GM19043 (cell line): Measurements from ENCODE around the gene PIP4K2C.

ENCODE experiments used
- ATAC-seq: cut with Tn5 transposase; IDR thresholded peaks from one replicate; pipeline ENCODE4 v1.9.1; 2021; ENCODE audit warnings: low read depth; ENCODE audit not compliant: unreplicated experiment

Gene PIP4K2C

DNA sequence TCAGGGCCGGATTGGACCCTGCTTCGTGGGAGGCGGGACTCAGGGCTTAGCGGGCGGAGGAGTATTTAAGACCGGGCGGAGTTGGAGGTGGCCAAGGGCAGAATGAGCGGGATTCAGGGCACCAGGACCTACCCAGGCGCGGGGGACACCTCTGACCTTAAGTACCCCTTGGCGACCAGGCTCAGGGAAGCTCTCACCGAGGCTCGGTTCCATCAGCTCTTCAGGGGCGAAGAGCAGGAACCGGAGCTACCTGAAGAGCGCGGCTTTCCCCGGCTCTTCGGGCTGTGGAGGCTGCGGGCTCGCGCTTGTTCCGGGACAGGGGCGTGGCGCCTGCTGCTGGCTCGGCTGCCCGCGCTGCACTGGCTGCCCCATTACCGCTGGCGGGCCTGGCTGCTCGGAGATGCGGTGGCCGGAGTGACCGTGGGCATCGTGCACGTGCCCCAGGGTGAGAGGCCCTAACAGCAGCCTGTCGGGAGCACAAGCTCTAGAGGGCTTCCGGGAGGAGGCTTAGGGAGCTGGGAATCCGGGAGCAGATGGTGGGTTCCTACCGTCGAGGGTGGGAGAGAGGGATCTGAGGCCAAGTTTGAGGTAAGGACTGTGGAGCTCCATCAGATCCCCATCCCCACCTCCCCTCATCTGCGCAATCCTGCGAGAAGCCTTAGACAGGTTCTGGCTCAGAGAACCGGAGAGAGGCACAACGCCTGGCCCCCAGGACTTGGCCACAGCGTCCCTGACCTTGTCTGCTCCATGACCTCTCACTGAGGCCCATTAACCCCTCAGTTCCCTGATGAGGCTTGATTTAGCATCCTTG lies 28.6 kb downstream of the PIP4K2C start:
- no peak for ATAC-seq

DNA sequence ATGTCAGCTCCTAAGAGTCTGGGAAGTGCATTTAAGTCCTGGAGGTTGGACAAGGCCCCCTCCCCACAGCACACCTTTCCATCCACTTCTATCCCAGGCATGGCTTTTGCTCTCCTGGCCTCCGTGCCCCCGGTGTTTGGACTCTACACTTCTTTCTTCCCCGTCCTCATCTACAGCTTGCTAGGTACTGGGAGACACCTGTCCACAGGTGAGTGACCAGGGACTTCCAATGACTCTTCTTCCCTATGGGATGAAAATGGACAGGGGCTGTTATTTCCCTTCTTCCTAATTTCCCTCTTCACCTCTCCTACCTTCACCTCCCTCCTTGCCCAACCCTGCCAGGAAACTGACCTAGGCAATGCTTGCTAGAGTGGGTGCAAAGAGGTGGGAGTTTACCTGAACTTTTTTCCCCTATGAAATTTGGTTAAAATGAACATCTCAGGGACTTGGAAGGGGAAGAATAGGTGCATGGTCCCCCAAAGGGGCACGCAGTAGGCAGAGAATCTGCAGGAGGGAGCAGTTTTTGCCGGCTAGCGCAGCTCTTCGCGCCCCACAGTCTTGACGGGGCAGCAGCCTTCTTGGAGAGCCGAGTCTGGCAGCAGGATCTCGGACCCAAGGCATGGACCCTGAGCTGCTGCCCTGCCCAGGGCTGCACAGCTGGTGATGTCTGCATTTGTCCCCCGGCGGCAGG lies 29.4 kb downstream of the PIP4K2C start:
- ATAC-seq: no peak

DNA sequence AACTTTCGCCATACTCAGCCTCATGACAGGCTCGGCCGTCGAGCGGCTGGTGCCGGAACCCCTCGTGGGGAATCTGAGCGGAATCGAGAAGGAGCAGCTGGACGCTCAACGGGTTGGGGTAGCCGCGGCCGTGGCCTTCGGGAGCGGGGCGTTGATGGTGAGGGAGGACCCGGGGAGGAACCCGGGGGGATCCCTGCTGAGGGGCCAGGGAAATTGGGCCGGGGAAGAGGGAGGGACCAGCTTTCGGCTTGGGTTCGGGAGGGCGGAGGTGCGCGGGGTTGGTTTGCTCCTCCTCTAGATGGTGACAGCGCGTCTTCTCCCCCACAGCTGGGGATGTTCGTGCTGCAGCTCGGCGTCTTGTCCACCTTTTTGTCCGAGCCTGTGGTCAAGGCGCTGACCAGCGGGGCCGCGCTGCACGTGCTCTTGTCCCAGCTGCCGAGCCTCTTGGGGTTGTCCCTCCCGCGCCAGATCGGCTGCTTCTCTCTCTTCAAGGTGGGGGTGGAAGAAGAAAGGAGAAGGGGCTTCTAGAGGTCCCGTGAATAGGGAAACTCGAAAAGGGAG lies 30.0 kb downstream of the PIP4K2C start:
- ATAC-seq: no peak

DNA sequence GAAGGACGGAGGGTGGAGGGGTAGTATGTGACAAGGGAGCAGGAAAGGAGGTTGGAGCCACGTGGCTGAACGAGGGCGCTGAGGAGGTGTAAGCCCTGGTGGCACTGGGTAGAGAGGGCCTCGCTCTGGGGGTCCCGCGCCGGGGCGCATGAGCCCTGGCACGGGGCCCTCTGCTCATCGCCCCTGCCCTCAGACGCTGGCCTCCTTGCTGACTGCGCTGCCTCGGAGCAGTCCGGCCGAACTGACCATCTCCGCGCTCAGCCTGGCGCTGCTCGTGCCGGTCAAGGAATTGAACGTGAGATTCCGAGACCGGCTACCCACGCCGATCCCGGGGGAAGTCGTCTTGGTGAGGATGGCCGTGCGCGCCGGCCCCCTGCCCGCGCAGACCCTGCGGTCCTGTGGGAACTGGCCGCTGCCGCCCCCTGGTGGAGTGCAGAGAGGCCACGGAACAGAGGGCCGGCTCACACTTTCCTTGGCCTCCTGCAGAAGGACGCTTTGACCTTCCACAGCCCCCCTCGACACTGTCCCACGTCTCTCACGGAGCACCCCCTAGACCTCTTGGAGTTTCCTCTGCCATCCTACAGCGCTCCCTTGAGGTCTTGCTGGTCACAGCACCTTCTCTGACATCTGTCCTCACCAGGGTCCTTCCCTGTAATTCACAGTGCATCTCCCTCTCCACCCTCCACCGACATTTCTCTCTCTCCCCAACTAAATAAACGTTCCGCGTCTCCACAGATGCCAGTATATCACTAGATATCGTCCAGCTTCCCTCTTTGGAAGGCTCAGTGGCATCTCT lies 30.7 kb downstream of the PIP4K2C start:
- ATAC-seq: peak; percentile 62

DNA sequence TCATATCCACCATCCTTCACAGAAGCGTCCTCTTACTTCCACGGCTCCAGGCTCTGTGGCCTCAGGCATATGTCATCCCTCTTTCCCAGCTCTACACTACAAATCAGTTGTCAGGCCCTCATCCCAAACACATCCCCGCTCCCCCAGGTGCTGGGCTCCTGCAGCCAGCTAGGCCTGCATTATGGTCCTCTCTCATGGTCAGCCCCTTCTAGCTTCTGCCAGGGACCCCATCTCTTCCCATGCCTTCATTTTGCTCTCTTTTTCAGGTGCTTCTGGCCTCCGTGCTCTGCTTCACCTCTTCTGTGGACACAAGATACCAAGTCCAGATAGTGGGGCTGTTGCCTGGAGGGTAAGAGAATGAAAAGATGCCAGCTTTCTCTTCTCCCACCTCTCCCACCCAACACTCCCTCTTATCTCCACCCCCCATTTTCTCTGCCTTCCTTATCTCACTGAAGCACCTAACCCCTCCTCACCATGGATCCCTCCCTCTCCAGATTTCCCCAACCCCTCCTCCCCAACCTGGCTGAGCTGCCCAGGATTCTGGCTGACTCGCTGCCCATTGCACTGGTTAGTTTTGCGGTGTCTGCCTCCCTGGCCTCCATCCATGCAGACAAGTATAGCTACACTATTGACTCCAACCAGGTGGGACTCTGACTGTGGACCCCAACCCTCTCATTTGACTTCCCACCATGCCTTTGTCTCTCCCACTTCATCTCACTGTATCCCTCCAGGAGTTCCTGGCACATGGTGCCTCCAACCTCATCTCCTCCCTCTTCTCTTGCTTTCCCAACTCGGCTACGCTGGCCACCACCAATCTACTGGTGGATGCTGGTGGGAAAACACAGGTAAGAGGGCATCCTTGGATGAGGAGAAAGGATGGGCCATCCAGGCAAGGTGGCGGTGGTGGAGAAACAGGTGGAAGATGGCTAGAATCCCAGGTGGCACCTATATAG lies 31.6 kb downstream of the PIP4K2C start:
- ATAC-seq: no peak

DNA sequence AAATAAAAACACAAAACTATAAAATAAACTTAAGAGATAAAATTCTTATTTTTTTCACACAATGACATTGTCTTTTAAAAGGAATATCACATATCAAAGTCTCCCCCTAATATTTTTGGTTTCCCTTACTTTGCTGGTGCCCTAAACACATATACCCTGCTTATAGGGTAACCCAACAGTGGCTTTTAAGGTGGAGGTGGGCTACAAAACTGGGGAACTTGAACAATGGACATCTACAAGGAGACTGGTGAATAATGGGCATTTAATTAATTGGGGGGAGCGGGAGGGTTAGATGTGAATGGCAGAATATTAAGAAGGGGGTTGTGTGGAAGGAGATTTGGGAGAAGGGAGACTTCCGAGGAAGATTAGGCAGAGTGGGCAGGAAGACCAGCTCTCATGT lies 32.4 kb downstream of the PIP4K2C start:
- ATAC-seq: no peak

DNA sequence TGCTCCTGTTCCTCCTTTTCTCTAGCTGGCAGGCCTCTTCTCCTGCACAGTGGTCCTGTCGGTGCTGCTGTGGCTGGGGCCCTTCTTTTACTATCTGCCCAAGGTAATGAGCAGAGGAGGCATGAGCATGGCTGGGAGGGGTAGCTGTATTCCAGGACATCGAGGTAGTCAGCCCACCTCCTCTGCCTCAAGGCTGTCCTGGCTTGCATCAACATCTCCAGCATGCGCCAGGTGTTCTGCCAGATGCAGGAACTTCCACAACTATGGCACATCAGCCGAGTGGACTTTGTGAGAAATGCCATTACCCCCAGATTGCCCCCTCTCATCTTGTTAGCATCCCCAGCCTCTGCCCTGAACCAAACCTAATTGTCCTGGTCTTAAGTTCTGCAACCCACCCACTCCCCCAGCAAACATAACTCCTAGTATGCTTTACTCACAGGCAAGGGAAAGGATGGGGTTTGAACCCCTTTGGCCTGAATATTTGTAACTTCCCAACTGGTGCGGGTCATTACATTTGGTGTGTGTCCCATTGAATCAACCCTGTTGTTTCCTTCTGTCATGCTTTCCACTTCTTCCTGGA lies 32.9 kb downstream of the PIP4K2C start:
- ATAC-seq: no peak

DNA sequence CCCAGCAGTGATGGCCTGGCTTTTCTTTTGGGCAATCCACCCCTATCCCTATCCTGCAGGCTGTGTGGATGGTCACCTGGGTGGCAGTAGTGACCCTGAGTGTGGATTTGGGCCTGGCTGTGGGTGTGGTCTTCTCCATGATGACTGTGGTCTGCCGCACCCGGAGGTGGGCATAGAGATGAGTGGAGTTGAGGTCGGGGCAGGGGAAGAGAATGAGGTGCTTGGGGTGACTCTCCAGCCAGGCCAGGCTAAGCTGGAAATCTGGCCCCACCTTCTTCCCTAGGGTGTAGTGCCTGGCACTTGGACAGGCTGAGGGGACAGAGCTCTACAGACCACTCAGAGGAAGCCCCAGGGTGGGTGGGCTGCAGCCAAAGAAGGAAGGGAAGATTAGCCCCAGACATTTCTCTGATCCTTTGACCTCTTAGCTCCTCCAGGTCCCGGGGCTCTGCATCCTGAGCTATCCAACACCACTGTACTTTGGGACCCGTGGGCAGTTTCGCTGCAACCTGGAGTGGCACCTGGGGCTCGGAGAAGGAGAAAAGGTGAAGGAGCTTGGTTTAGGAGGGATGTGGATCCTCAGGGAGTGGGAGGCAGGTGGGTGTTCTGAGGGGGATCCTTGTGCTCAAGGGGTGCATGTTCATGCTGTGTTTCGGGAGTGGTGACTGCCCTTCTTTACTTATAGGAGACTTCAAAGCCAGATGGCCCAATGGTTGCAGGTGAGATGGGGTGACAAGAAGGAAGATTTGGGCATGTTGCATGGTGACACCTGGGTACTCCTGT lies 33.6 kb downstream of the PIP4K2C start:
- ATAC-seq: no peak

DNA sequence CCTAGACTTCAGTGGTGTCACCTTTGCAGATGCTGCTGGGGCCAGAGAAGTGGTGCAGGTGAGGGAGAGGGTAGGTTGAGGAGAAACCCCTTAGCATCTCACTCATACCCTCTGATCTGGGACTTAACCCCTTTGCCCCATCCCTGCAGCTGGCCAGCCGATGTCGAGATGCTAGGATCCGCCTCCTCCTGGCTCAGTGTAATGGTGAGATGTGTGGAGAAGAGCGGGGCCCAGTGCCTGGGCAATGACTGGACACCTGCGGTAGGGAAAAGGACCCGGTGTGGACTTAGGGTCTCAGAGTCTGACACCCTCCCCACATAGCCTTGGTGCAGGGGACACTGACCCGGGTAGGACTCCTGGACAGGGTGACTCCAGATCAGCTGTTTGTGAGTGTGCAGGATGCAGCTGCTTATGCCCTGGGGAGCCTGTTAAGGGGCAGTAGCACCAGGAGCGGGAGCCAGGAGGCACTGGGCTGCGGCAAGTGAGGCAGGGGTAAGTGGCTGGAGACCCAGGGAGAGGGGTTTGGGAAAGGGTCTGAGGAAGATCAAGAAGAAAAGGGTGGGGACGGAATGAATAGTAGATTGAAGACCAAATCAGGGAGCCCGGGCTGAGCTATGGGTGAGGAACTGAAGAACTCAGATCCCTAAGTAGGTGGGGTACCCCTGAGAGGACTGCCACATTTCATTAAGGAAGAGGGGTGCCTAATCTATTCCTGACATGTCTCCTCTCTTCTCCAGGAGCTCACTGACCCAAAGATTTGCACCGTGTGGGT lies 34.5 kb downstream of the PIP4K2C start:
- ATAC-seq: no peak

DNA sequence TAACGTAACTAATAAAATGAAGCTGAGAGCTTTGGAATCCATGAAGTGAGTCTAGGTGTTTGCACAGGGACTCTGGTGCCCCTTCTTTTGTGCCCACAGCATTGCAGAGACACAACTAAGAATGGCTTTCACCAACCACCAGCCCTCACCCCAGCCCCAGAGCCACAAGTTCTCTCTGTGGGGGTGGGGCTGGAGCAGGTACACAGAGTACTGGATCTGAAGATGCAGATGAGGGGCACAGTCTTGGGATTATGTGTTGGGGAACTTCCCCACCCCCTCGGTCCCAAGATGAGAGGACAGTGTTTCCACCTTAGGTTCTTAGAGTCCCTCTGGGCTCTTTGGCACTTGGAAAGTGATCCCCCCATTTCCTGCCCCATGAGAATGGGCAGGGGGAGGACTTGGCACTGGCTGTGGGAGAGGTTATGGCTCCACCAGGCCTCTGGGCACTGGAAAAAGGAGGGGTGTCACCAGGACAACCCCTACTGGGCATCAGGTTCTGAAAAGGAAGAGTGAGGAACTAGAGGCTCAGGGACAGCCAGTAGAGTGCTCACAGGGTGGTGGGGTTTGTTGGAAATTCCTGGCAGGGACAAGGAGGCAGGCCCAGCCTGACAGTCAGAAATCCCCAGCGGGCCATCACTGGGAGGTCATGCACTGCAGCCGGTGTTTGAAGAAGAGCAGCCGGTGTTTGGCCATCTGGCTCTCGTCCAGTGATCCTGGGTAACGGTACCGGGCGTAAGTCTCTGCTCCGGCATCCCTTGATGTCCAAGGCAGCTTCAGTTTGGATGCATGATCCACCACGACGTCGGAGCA lies 35.3 kb downstream of the PIP4K2C start:
- no peak for ATAC-seq

DNA sequence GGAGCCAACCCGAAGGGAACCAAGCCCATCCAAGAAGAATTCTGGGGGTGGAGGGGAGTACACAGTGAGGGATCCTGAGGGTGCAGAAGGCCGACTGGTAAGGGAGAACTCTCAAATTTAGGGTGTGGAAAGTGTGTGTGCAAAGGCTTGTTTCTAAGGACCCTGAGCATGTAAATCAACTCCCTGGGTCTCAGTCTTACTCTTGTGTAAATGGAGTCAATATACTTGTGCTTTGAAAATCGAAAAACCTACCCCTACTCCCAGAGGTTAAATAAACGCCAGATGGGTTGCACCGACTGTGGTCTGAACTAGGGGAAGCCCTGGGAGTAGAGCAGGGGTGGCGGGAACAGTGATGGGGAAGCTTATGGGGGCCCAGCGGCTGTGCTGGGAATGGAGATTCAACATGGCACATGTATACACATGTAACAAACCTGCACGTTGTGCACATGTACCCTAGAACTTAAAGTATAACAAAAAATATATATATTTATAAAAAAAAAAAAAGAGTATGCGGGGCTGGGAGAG lies 36.0 kb downstream of the PIP4K2C start:
- no peak for ATAC-seq

DNA sequence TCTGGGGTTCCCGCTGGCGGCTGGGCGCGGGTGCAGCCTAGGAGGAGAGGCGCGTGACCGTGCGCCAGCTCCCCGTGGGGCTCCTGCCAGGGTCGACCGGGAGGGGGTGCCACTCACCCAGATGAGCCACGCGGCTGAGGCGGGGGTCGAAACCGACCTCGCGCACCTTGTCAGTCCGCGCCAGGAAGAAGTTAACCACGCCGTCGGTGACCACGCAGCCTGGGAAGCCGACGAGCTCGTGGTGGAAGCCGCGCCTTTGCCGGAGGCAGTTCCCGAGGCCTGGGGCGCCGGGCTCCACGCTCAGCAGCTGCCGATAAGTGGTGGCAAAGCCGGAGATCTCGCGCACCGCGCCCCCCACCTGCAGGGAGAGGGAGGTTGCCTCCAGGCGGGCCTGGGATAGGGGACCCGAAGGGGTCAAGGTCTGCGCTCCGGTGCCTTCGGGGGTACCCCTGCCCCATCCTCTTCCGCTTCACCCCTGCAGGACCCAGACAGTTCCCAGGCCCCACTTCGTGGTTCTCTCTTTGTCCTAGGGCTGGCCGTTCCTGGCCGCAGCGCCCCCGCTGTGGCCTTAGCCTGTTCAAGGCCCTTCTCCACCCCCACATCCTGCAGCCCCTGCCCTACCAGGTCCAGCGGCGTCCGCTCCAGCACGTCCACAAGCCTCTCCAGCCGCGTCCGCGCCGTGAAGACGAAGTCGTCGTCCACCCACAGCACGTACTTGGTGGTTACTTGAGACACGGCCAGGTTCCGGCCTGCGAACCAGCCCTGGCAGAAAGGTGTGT lies 36.7 kb downstream of the PIP4K2C start:
- no peak for ATAC-seq

DNA sequence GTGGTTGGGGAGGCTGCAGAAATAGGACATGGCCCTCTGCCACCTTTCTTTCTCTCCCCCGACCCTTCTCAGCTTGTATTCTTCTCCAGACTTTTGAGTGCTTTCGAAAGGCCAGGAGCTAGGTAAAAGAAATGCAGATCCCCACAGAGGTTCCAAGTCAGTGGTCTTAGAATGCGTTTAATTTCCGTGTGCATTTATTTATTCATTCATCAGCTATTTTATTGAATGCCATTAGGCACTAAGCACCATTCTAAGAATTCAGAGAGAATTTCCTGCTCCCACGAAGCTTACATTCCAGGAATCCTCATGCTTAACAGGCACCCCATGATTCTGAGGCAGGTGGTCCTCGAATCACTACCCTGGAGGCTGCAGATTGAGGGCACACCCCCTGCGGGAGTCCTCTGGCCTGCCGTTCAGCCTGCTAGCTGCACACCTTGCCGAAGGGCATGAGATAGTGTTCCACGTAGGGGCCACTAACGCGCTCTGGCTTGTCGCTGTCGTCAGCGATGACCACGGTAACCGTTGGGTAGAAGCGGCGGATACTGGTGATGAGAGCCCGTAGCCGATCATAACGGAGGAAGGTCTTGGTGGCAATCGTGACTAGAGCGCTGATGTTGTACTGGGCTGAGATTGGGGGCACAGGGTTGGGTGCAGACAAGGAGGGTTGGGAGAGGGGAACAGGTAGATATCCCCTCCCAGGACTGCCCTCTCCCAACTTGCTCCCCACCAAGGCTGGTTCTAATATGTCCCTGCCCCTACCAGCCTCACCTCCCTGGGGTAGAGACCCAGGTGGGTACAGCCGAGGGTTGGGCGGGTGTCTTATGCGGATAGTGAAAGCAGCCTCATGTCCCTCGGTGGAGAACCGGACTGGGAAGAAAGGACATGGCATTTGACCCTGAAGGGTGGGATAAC lies 37.5 kb downstream of the PIP4K2C start:
- ATAC-seq: no peak

DNA sequence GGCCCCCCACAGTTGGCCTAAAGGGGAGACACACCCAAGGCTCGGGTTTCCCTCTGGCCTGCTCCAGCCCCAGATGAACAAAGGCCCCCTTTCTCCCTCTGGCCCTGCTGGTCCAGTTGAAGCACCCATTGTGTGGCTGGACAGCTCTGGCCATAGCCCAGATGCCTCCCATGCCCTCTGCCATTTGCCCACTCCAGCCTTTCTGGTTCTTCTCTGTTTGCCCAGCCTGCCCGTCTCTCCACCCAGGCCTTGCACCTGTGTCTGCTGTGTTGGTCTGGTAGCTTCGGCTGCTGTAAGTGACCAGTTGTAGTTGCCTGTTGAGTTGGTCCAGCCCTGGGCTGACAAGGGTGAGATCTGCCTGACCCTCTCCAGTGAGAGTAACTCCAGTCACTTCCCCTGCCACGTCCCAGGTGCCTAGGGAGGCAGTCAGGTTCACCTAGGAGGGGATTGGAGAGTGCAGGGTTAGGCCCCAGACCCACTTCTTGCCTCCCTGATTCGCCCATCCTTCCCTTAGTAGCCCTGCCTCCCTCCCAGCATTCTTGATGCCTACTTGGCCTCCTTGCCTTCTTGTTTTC lies 39.0 kb downstream of the PIP4K2C start:
- no peak for ATAC-seq

DNA sequence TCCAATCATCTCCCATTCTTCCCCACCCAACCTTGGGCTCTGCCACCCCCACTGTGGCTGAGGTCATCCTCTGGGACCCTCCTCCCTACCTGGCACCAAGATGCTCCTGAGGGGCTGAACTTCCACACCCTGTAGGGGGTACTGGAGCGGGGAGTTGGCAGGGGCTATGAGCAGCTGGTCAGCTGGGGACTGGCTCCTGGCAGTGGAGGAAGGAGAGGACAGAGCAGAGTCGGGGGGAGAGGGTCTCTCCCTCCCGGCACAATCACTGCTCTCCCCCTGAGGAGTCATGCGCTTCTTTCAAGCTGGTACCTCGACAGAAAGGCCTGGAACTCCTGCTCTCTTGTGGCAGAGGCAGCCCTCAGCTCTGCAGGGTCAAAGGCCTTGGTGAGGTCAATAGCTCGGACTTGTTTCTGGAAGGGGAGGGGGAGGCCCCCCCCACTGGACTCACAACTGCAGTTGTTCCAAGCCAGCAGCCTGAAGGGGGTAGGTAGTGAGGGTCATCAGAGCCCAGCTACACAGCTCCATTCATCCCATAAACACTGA lies 40.0 kb downstream of the PIP4K2C start:
- ATAC-seq: no peak
